HepG2 (cell line): Measurements from ENCODE around the gene METAP1. TPM values are rescaled to one million over a fixed set of nuclear protein-coding genes. Genes with fewer than 3 reads are reported as not detected.
A peak's percentile ranks its signal among the peaks of the same experiment; 100 is the strongest.

Experiments
- HMG20A ChIP-seq: IDR thresholded peaks from 2 replicates; pipeline ENCODE4 v1.6.1; 2016; ENCODE audit warnings: borderline replicate concordance
- IKZF1 ChIP-seq: fragments of 450-650 bp; IDR thresholded peaks from 2 replicates; pipeline ENCODE4 v1.7.1; 2016
- LCORL ChIP-seq, 2 experiments: fragments of 450-650 bp in 1 of 2; sonication (generic) in 1 of 2; formaldehyde crosslinking in 1 of 2; IDR thresholded peaks; 2 replicates each; pipeline versions ENCODE4 v1.5.0 to v1.6.1; 2017 to 2020; ENCODE audit warnings: antibody characterized with exemption in 1 of 2, missing genetic modification reagents in 1 of 2
- MAFF ChIP-seq: IDR thresholded peaks from 2 replicates; pipeline ENCODE4 v1.6.1; 2011; ENCODE audit warnings: low read depth, low read length, improper control_type of control experiment
- MIER3 ChIP-seq: IDR thresholded peaks from 2 replicates; pipeline ENCODE4 v1.6.1; 2016; ENCODE audit warnings: missing compliant biosample characterization, borderline replicate concordance
- NFRKB ChIP-seq: fragments of 450-650 bp; IDR thresholded peaks from 2 replicates; pipeline ENCODE4 v1.6.1; 2017
- NKX3-1 ChIP-seq: sonication (generic); formaldehyde crosslinking; IDR thresholded peaks from 2 replicates; pipeline ENCODE4 v1.5.0; 2020; ENCODE audit warnings: missing genetic modification reagents
- SALL1 ChIP-seq: sonication (generic); formaldehyde crosslinking; IDR thresholded peaks from 2 replicates; pipeline ENCODE4 v1.8.0; 2022; ENCODE audit warnings: mild to moderate bottlenecking, missing genetic modification reagents
- SYNCRIP ChIP-seq: fragments of 200-400 bp; formaldehyde crosslinking; IDR thresholded peaks from 2 replicates; pipeline ENCODE4 v1.6.1; 2018; ENCODE audit warnings: mild to moderate bottlenecking, low read depth, low read length; ENCODE audit not compliant: insufficient read depth
- TEAD2 ChIP-seq: sonication (generic); formaldehyde crosslinking; IDR thresholded peaks from 2 replicates; pipeline ENCODE4 v1.9.0; 2021; ENCODE audit warnings: missing genetic modification reagents
- THAP11 ChIP-seq: IDR thresholded peaks from 2 replicates; pipeline ENCODE4 v1.6.1; 2016; ENCODE audit warnings: missing biosample characterization, missing genetic modification reagents
- TRIM24 ChIP-seq: sonication (generic); formaldehyde crosslinking; IDR thresholded peaks from 2 replicates; pipeline ENCODE4 v1.8.0; 2022; ENCODE audit warnings: mild to moderate bottlenecking, missing genetic modification reagents
- YEATS4 ChIP-seq: sonication (generic); formaldehyde crosslinking; IDR thresholded peaks from 2 replicates; pipeline ENCODE4 v1.4.0; 2020; ENCODE audit warnings: missing genetic modification reagents, borderline replicate concordance
- ZFP41 ChIP-seq: sonication (generic); formaldehyde crosslinking; IDR thresholded peaks from 2 replicates; pipeline ENCODE4 v1.4.0; 2020; ENCODE audit warnings: mild to moderate bottlenecking, missing genetic modification reagents, borderline replicate concordance
- ZMYM2 ChIP-seq: sonication (generic); formaldehyde crosslinking; IDR thresholded peaks from 2 replicates; pipeline ENCODE4 v1.8.0; 2022; ENCODE audit warnings: mild to moderate bottlenecking, missing genetic modification reagents
- ZNF136 ChIP-seq: sonication (generic); formaldehyde crosslinking; IDR thresholded peaks from 2 replicates; pipeline ENCODE4 v1.8.1; 2022; ENCODE audit warnings: low read depth, mild to moderate bottlenecking, moderate library complexity, missing genetic modification reagents
- ZNF263 ChIP-seq: sonication (generic); formaldehyde crosslinking; IDR thresholded peaks from 2 replicates; pipeline ENCODE4 v1.4.0; 2020; ENCODE audit warnings: missing genetic modification reagents
- ZNF30 ChIP-seq: sonication (generic); formaldehyde crosslinking; IDR thresholded peaks from 2 replicates; pipeline ENCODE4 v1.5.0; 2020; ENCODE audit warnings: mild to moderate bottlenecking, missing genetic modification reagents
- ZNF431 ChIP-seq: sonication (generic); formaldehyde crosslinking; IDR thresholded peaks from 2 replicates; pipeline ENCODE4 v1.9.0; 2022; ENCODE audit warnings: missing genetic modification reagents, low read depth, mild to moderate bottlenecking, borderline replicate concordance
- ZNF572 ChIP-seq: sonication (generic); formaldehyde crosslinking; IDR thresholded peaks from 2 replicates; pipeline ENCODE4 v1.5.1; 2020; ENCODE audit warnings: mild to moderate bottlenecking, missing genetic modification reagents
- ZNF775 ChIP-seq: sonication (generic); formaldehyde crosslinking; IDR thresholded peaks from 2 replicates; pipeline ENCODE4 v1.4.0; 2020; ENCODE audit warnings: missing genetic modification reagents, mild to moderate bottlenecking, moderate library complexity, borderline replicate concordance
- ZSCAN20 ChIP-seq: sonication (generic); formaldehyde crosslinking; IDR thresholded peaks from 2 replicates; pipeline ENCODE4 v1.4.0; 2020; ENCODE audit warnings: missing genetic modification reagents, mild to moderate bottlenecking, borderline replicate concordance
- polyA plus RNA-seq, 8 experiments: library from polyadenylated mRNA; depleted of rRNA in 3 of 8; stranded (reverse) in 7 of 8; unstranded in 1 of 8; fragments of >200 nt; fragmentation: Illumina TruSeq in 4 of 8; extraction: Trizol in 4 of 8; gene quantifications; 2 replicates each; pipeline versions ENCODE4 v1.2.1 to v1.2.3, GENCODE V29; 2011 to 2016; ENCODE audit warnings: low read depth in 4 of 8, missing spikeins in 1 of 8, mixed read lengths in 1 of 8; ENCODE audit not compliant: insufficient read depth in 1 of 8
- total RNA-seq, 5 experiments: library from RNA; depleted of rRNA; stranded (reverse); fragments of >200 nt; fragmentation: Illumina TruSeq; extraction: Trizol; gene quantifications; 2 replicates each; pipeline ENCODE4 v1.2.3, GENCODE V29; 2016; ENCODE audit warnings: low read depth in 1 of 5
- TF ChIP-seq, protein P1 (sequence below): sonication (generic); formaldehyde crosslinking; IDR thresholded peaks from 2 replicates; pipeline ENCODE4 v1.4.0; 2020; ENCODE audit warnings: low read depth, mild to moderate bottlenecking, missing genetic modification reagents
- TF ChIP-seq, protein P2 (sequence below): sonication (generic); formaldehyde crosslinking; IDR thresholded peaks from 2 replicates; pipeline ENCODE4 v1.4.0; 2020; ENCODE audit warnings: missing genetic modification reagents
- TF ChIP-seq, protein P3 (sequence below): sonication (generic); formaldehyde crosslinking; IDR thresholded peaks from 2 replicates; pipeline ENCODE4 v1.4.0; 2020; ENCODE audit warnings: missing genetic modification reagents, borderline replicate concordance

The METAP1 gene
- total and polyA plus RNA-seq, 2 of the 13 experiments (the other 11 are each of a cell fraction or from before 2014, with no cell fraction given) = 44.9 to 53.5 TPM

DNA sequence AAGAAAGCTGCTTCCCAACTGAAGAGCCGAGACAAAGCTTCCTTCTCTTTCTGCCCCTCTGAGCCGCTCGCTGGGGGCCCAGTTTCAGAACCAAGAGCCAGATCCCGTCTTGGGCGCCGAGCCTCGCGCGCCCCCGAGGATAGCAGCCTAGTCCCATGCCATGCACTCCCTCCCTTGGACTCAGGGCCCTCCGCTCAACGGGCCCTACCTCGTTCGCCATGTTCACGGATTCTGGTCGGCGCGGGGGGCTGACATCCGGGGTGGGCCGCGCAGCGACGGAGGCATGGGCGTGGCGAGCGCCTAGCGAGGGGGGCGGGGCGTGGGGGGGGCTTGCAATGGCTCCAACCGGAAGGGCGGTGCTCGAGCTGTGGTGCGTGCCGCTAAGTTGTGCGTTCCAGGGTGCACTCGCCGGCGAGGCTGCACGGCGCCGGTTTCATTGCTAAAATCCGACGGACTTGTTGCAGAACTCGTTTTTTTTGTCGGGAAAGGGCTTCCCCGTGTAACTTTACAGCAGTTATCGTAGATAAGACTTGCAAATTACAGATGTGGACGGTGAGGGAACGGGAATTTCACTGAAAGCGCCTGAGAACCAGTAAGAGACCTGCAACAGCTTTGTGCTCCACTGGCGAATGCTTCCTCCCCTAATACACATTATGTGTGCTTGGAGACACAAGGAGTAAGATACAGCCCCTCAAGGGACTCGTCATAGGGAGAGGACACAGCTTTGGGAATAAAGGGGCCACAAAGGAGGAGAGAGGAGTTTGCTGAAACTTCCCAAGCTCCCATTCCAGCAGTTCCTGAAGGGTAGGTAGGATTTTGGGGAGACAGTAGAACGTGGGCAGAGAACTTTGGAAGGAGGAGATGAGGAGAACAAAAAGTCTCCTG lies 93.2 kb downstream of the METAP1 start, which contains the start of gene ADH5 (continued):
- TF ChIP-seq, protein P1, sequence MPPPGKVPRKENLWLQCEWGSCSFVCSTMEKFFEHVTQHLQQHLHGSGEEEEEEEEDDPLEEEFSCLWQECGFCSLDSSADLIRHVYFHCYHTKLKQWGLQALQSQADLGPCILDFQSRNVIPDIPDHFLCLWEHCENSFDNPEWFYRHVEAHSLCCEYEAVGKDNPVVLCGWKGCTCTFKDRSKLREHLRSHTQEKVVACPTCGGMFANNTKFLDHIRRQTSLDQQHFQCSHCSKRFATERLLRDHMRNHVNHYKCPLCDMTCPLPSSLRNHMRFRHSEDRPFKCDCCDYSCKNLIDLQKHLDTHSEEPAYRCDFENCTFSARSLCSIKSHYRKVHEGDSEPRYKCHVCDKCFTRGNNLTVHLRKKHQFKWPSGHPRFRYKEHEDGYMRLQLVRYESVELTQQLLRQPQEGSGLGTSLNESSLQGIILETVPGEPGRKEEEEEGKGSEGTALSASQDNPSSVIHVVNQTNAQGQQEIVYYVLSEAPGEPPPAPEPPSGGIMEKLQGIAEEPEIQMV (CRISPR knock-in tag) = peak; percentile 54; the same call in 1 of the 2 replicates
- TF ChIP-seq TEAD2 (CRISPR knock-in tag) (0 out of 2 replicates have a peak, but pooled peaks have one; percentile 10), SYNCRIP (no peak), ZSCAN20 (CRISPR knock-in tag) (no peak), MAFF (no peak), ZMYM2 (no peak; the same call in 1 of the 2 replicates), THAP11 (CRISPR knock-in tag) (peak; percentile 56), IKZF1 (no peak), LCORL (IDR thresholded peaks at IDR 0.05) (no peak), LCORL (CRISPR knock-in tag; IDR thresholded peaks at IDR 0.05) (peak; percentile 32; the same call in 1 of the 2 replicates), ZNF136 (CRISPR knock-in tag) (0 out of 2 replicates have a peak, but pooled peaks have one; percentile 24), NKX3-1 (CRISPR knock-in tag) (peak; percentile 42), ZNF263 (CRISPR knock-in tag) (peak; percentile 41; the same call in 1 of the 2 replicates), YEATS4 (CRISPR knock-in tag) (peak; percentile 69; the same call in 1 of the 2 replicates), ZNF431 (peak; percentile 76; the same call in 1 of the 2 replicates), HMG20A (CRISPR knock-in tag) (no peak), SALL1 (CRISPR knock-in tag) (peak; percentile 89), ZNF775 (CRISPR knock-in tag) (0 out of 2 replicates have a peak, but pooled peaks have one; percentile 65), ZNF572 (CRISPR knock-in tag) (0 out of 2 replicates have a peak, but pooled peaks have one; percentile 34), ZFP41 (CRISPR knock-in tag) (0 out of 2 replicates have a peak, but pooled peaks have one; percentile 47), TRIM24 (no peak), ZNF30 (CRISPR knock-in tag) (0 out of 2 replicates have a peak, but pooled peaks have one; percentile 40), MIER3 (CRISPR knock-in tag) (peak; percentile 69; the same call in 1 of the 2 replicates), NFRKB (no peak)
- TF ChIP-seq, protein P2, sequence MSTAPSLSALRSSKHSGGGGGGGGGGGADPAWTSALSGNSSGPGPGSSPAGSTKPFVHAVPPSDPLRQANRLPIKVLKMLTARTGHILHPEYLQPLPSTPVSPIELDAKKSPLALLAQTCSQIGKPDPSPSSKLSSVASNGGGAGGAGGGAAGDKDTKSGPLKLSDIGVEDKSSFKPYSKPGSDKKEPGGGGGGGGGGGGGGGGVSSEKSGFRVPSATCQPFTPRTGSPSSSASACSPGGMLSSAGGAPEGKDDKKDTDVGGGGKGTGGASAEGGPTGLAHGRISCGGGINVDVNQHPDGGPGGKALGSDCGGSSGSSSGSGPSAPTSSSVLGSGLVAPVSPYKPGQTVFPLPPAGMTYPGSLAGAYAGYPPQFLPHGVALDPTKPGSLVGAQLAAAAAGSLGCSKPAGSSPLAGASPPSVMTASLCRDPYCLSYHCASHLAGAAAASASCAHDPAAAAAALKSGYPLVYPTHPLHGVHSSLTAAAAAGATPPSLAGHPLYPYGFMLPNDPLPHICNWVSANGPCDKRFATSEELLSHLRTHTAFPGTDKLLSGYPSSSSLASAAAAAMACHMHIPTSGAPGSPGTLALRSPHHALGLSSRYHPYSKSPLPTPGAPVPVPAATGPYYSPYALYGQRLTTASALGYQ (CRISPR knock-in tag) = no peak
- TF ChIP-seq, protein P3, sequence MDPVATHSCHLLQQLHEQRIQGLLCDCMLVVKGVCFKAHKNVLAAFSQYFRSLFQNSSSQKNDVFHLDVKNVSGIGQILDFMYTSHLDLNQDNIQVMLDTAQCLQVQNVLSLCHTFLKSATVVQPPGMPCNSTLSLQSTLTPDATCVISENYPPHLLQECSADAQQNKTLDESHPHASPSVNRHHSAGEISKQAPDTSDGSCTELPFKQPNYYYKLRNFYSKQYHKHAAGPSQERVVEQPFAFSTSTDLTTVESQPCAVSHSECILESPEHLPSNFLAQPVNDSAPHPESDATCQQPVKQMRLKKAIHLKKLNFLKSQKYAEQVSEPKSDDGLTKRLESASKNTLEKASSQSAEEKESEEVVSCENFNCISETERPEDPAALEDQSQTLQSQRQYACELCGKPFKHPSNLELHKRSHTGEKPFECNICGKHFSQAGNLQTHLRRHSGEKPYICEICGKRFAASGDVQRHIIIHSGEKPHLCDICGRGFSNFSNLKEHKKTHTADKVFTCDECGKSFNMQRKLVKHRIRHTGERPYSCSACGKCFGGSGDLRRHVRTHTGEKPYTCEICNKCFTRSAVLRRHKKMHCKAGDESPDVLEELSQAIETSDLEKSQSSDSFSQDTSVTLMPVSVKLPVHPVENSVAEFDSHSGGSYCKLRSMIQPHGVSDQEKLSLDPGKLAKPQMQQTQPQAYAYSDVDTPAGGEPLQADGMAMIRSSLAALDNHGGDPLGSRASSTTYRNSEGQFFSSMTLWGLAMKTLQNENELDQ (CRISPR knock-in tag) = no peak
